ENCODE results near the gene PCBP3. TPM values are rescaled to one million over a fixed set of nuclear protein-coding genes. Genes with fewer than 3 reads are reported as not detected.

PCBP3 gene
- total and polyA plus RNA-seq, 2 of the 8 experiments (the other 6 are each of a cell fraction or from before 2014, with no cell fraction given), result 3.5 to 6.3 TPM

GRCh38 chr21:45735259-45736000 is 91.9 kb downstream of the PCBP3 start:
- Histone ChIP-seq H3K4me3 (ENCODE audit: extremely low read depth in 1 of 4, insufficient read depth in 2 of 4, low read depth in 3 of 4, low read length in 4 of 4) (no peak overlapping the region), H3K27me3 (replicated peaks in 1 of 4; ENCODE audit: control insufficient read depth in 3 of 4, extremely low read depth in 1 of 4, insufficient read depth in 3 of 4, low read length in 3 of 4) (no peaks in the 10 kb centered on the region; a peak in 1 of 7 replicates), H2AK5ac (ENCODE audit: low read depth, low read length) (no peak overlapping the region), H3K4me1 (replicated peaks in 1 of 4; ENCODE audit: control insufficient read depth in 3 of 4, insufficient read depth in 4 of 4, low read length in 3 of 4) (no peaks in the 10 kb centered on the region; a peak in 2 of 7 replicates), H2BK15ac (ENCODE audit: low read length) (no peak overlapping the region), H2BK120ac (replicated peaks; ENCODE audit: low read depth, low read length) (no peak overlapping the region), H4K91ac (replicated peaks; ENCODE audit: insufficient read length, low read length) (no peak overlapping the region), H3K56ac (replicated peaks; ENCODE audit: insufficient read length, low read depth, low read length) (no peak overlapping the region), H4K20me1 (replicated peaks in 1 of 2; ENCODE audit: control insufficient read depth in 1 of 2, insufficient read depth in 2 of 2, low read length in 2 of 2) (peaks cover 0 to 2% of the 10 kb centered on the region in 2 experiments), H2BK20ac (ENCODE audit: low read length) (no peak overlapping the region), H3K27ac (ENCODE audit: low read depth, low read length) (no peak overlapping the region), H2BK5ac (ENCODE audit: low read depth, low read length) (no peak overlapping the region), H3K4ac (replicated peaks; ENCODE audit: insufficient read length, low read depth, low read length) (no peak overlapping the region), H3K18ac (ENCODE audit: extremely low read depth, low read length) (no peak overlapping the region), H3K23me2 (ENCODE audit: low read depth, low read length) (peaks cover 1% of the 10 kb centered on the region; the same call in 1 of the 2 replicates), H3K23ac (ENCODE audit: insufficient read length) (no peak overlapping the region), H4K8ac (ENCODE audit: extremely low read depth, insufficient read depth, low read length) (no peak overlapping the region), H3K36me3 (ENCODE audit: control insufficient read depth in 2 of 4, insufficient read depth in 4 of 4, low read length in 3 of 4) (no peaks in the 10 kb centered on the region), H3K79me2 (ENCODE audit: control insufficient read depth in 1 of 2, insufficient read depth in 2 of 2, low read length in 2 of 2) (no peaks in the 10 kb centered on the region), H3K4me2 (ENCODE audit: insufficient read depth in 1 of 2, low read depth in 2 of 2, low read length in 2 of 2) (no peak overlapping the region), H4K5ac (ENCODE audit: insufficient read length, low read depth, low read length) (no peak overlapping the region), H2AFZ (ENCODE audit: low read length) (no peak overlapping the region), H3K9ac (replicated peaks in 1 of 4; ENCODE audit: extremely low read depth in 1 of 4, low read depth in 3 of 4, low read length in 3 of 4) (no peak overlapping the region), H3K79me1 (ENCODE audit: low read depth, low read length) (no peaks in the 10 kb centered on the region), H3K14ac (ENCODE audit: insufficient read length) (no peak overlapping the region), H3K9me3 (ENCODE audit: insufficient read depth in 2 of 2, low read depth in 1 of 2, low read length in 1 of 2) (no peaks in the 10 kb centered on the region), H2BK12ac (ENCODE audit: low read depth, low read length) (no peak overlapping the region)
- ChIA-PET POLR2A (ENCODE audit: partially characterized antibody) (no interaction called here), CTCF (ENCODE audit: partially characterized antibody) (interaction anchor here (1.3 kb wide), 1 partner anchor 141 kb away, joined by 3 read pairs; no protein-coding TSS in a partner anchor)
- no peak for FAIRE-seq
- TF ChIP-seq RBBP5 (IDR thresholded peaks at IDR 0.05; ENCODE audit: borderline replicate concordance, low read depth, low read length) (no peak), KDM4A (IDR thresholded peaks at IDR 0.05; ENCODE audit: low read depth, low read length, severe bottlenecking) (no peak), EP300 (IDR thresholded peaks at IDR 0.05; ENCODE audit: borderline replicate concordance in 1 of 2, low read depth in 2 of 2, low read length in 2 of 2) (no peak), SUZ12 (IDR thresholded peaks at IDR 0.05; ENCODE audit: low read length) (no peak), MAFK (IDR thresholded peaks at IDR 0.05; ENCODE audit: low read depth, low read length) (no peak), CBX5 (IDR thresholded peaks at IDR 0.05; ENCODE audit: low read depth, low read length) (no peak), POU5F1 (IDR thresholded peaks at IDR 0.05; ENCODE audit: low read depth, low read length) (no peak), YY1 (IDR thresholded peaks at IDR 0.05; ENCODE audit: low read depth, low read length) (no peak), SRF (IDR thresholded peaks at IDR 0.05; ENCODE audit: low read depth, low read length) (no peak), KDM1A (IDR thresholded peaks at IDR 0.05; ENCODE audit: borderline replicate concordance, low read length) (no peak), ZNF274 (IDR thresholded peaks at IDR 0.05; ENCODE audit: borderline replicate concordance, extremely low read depth, low read length) (no peak), HDAC2 (IDR thresholded peaks at IDR 0.05; ENCODE audit: borderline replicate concordance in 1 of 2, low read depth in 2 of 2, low read length in 2 of 2) (no peak), CHD2 (IDR thresholded peaks at IDR 0.05; ENCODE audit: low read length) (no peak)
- DNase-seq (ENCODE audit: low read depth in 1 of 2, low spot score in 2 of 2), result no peak
- WGBS, 2 experiments (ENCODE audit: extremely low coverage in 1 of 2, insufficient coverage in 1 of 2, insufficient read length in 1 of 2, insufficient replicate concordance in 2 of 2, low coverage in 1 of 2, low lambda C conversion rate in 2 of 2, missing lambda C conversion rate in 1 of 2), result 89% methylated on average over 14 of the region's 14 CpGs; no CpG with 5 or more reads in 1 of the 2 experiments
